RWPE2 (cell line): Measurements from ENCODE around the gene MAP1A.
A peak's percentile ranks its signal among the peaks of the same experiment; 100 is the strongest.

Source experiments
- ATAC-seq: fragments of 200-7000 bp; cut with Tn5 transposase; 3 replicates; pipeline ENCODE4 v1.9.1; 2021; ENCODE audit warnings: low read depth
- DNase-seq: peaks from one replicate; pipeline ENCODE4 v3.0.0-alpha.2; 2020; ENCODE audit warnings: low spot score
- H3K27ac ChIP-seq: fragments of 450-650 bp; 2 replicates; pipeline ENCODE4 v1.5.1; 2017; ENCODE audit warnings: mild to moderate bottlenecking; ENCODE audit not compliant: poor library complexity, severe bottlenecking
- H3K27me3 ChIP-seq: fragments of 250-450 bp; sonication (Bioruptor Pico); 2 replicates; pipeline ENCODE4 v1.5.1; 2021; ENCODE audit warnings: mild to moderate bottlenecking, moderate library complexity; ENCODE audit not compliant: insufficient read depth, poor library complexity, severe bottlenecking
- H3K36me3 ChIP-seq: fragments of 250-450 bp; sonication (Bioruptor Pico); 2 replicates; pipeline ENCODE4 v1.5.1; 2020; ENCODE audit warnings: low read depth, mild to moderate bottlenecking, moderate library complexity
- H3K4me1 ChIP-seq: fragments of 250-450 bp; sonication (Bioruptor Pico); 2 replicates; pipeline ENCODE4 v1.5.1; 2021; ENCODE audit warnings: mild to moderate bottlenecking, moderate library complexity; ENCODE audit not compliant: insufficient read depth, poor library complexity, severe bottlenecking
- H3K4me3 ChIP-seq: fragments of 250-450 bp; sonication (Bioruptor Pico); 2 replicates; pipeline ENCODE4 v1.5.1; 2021; ENCODE audit warnings: mild to moderate bottlenecking, moderate library complexity; ENCODE audit not compliant: severe bottlenecking
- H3K9me3 ChIP-seq: fragments of 250-450 bp; sonication (Bioruptor Pico); 2 replicates; pipeline ENCODE4 v1.5.1; 2021; ENCODE audit warnings: mild to moderate bottlenecking, moderate library complexity; ENCODE audit not compliant: severe bottlenecking
- TF ChIP-seq, protein P1 (sequence below): fragments of 450-650 bp; IDR thresholded peaks from one replicate; pipeline ENCODE4 v1.5.1; 2017; ENCODE audit warnings: mild to moderate bottlenecking, moderate library complexity; ENCODE audit not compliant: poor library complexity, severe bottlenecking

MAP1A gene

DNA sequence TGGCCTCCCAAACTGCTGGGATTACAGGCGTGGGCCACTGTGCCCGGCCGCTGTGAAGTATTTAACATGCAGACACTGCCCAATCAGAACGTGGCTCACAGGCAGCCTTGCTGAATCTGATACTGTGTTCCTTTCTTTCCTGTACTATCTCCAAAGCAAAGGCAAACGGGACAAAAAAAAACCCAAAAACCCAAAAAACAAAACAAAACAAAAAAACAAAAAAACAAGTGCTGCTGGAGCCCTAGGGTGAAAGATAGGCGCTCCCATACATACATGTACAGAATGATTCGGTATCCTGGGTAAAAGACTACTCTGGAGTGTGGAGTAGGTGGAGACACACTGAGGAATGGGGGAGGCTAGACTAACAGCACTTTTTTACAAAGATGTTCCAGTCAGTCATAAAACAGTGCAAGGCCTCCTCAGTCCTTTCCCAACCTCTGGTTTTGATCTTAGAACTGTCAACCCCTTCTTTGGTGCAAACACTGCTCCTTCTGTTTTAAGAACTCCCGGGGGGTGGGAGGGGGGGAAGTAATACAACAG is 7.7 kb upstream of the MAP1A start:
- DNase-seq (no peak), ATAC-seq (no peak)
- Histone ChIP-seq H3K27me3 (no peaks in the 10 kb centered on the region), H3K27ac (peak overlapping the region; percentile 33), H3K36me3 (no peaks in the 10 kb centered on the region), H3K4me3 (peak overlapping the region; percentile 51), H3K9me3 (no peaks in the 10 kb centered on the region), H3K4me1 (no peaks in the 10 kb centered on the region)
- TF ChIP-seq, protein P1, sequence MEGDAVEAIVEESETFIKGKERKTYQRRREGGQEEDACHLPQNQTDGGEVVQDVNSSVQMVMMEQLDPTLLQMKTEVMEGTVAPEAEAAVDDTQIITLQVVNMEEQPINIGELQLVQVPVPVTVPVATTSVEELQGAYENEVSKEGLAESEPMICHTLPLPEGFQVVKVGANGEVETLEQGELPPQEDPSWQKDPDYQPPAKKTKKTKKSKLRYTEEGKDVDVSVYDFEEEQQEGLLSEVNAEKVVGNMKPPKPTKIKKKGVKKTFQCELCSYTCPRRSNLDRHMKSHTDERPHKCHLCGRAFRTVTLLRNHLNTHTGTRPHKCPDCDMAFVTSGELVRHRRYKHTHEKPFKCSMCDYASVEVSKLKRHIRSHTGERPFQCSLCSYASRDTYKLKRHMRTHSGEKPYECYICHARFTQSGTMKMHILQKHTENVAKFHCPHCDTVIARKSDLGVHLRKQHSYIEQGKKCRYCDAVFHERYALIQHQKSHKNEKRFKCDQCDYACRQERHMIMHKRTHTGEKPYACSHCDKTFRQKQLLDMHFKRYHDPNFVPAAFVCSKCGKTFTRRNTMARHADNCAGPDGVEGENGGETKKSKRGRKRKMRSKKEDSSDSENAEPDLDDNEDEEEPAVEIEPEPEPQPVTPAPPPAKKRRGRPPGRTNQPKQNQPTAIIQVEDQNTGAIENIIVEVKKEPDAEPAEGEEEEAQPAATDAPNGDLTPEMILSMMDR = no peak

DNA sequence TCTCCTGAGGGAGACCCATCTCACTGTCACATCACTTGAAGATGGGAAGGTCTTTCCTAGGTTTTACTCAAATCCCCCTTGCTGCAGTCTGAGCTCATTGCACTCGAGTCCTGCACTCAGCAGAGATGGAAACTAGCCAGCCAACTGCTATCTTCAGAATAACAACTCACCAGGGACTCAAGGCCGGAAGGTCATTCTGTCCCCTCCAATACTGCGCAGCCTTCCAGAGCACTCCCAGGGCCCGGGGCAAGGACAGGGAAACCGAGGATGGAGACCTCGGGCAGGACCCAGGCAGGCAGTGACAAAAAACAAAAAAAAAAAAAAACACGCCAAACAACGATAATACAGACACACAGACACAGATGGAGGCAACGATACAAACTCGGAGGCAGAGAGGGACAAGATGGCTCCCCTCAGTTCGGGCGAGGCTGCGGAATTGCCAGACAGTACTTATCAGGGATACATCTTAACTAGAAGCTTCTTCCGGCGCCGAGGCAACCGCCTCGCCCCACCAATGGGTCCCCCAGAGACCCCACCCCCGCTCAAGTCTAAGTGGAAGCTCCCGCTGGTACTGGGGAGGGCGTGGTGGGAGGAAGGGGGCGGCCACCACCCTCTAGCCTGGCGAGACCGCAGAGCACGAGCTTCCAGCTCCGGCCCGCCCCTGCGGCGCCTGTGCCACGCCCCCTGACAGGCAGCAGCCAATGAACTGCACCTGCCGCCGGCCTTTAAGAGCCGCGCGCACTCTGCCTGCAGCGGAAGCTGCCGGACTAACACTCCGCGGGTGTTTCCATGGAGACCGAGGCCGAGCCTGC is 7.0 kb upstream of the MAP1A start:
- no peaks in the 10 kb centered on the region for H3K4me1 ChIP-seq
- TF ChIP-seq, protein P1 = peak; percentile 18
- no peaks in the 10 kb centered on the region for H3K36me3 ChIP-seq
- peak overlapping the region; percentile 51 for H3K4me3 ChIP-seq
- H3K27ac ChIP-seq = peak overlapping the region; percentile 33
- DNase-seq = peak; percentile 100
- H3K9me3 ChIP-seq = no peaks in the 10 kb centered on the region
- peak; percentile 96 for ATAC-seq
- H3K27me3 ChIP-seq = no peaks in the 10 kb centered on the region

DNA sequence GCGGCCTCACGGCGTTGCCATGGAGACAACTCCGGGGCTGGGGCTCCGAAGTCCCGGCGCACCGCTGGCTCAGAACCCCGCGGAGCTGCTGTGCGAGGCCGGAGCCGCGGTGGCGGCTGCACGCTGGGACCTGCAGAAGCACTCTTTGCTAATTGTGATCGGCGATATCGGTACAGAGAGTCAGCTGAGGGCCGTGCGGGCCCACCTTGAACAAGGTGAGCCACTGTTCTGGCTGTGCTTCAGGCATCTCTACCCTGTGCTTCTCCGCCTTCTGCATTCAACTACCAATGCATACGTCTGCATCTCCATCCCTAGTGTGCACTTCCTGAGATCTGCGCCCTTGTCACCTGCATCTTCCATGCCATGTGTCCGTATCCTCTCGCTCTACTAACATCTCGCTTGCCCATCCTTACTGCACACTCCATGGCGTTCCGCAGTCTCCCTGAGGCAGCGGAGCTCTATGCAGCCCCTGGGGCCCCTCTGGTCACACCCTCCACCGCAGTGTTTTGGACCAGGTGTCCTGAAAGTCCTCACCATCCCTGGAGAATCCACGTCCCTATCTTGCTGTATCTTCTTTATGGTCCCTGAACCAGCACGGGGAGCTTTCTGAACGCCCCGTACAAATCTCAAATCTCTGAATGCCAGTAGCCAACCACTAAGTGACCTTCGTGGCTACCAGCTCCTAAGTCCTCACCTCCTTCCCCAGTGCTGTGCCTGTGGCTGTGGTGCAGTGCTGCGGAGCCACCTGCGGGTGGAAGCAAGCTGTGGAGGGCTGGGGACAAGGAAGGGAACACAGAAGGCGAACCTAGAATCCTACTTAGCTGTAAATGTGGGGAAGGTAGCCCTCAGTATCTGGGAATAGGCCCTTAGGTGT is 6.2 kb upstream of the MAP1A start:
- ATAC-seq (peak; percentile 9; the same call in 1 of the 3 replicates), DNase-seq (no peak)
- Histone ChIP-seq H3K9me3 (no peaks in the 10 kb centered on the region), H3K4me1 (no peaks in the 10 kb centered on the region), H3K27ac (no peak overlapping the region), H3K27me3 (no peaks in the 10 kb centered on the region), H3K36me3 (no peaks in the 10 kb centered on the region), H3K4me3 (peak overlapping the region; percentile 51)
- TF ChIP-seq, protein P1 = peak; percentile 47

DNA sequence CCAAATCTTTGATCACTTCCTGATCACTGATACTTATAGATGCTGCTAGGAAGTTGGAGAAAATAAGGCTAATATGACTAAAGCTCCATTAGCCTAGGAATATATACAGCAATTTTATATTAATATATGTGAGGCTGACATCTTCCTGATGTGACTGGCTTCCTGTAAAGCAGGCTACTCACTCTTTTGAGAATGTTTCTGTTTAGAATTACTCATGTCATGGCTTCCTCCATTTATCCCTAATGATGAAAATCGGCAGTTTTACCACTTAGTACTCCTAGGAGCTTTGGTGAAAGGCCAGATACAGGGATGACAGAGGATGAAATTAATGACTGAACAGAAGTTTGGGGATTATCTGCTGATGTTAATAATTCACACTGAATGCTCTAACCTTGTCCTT is 3.9 kb upstream of the MAP1A start:
- TF ChIP-seq, protein P1 = no peak
- Histone ChIP-seq H3K27me3 (no peaks in the 10 kb centered on the region), H3K36me3 (no peaks in the 10 kb centered on the region), H3K4me3 (no peak overlapping the region), H3K9me3 (no peaks in the 10 kb centered on the region), H3K4me1 (no peaks in the 10 kb centered on the region), H3K27ac (no peak overlapping the region)
- DNase-seq (no peak), ATAC-seq (no peak)
